HepG2 (cell line): Measurements from ENCODE around the gene PNP. TPM values are rescaled to one million over a fixed set of nuclear protein-coding genes. Genes with fewer than 3 reads are reported as not detected.

Experiments
- ATAC-seq: fragments of 200-7000 bp; cut with Tn5 transposase; 3 replicates; pipeline ENCODE4 v1.9.1; 2020; ENCODE audit warnings: mild to moderate bottlenecking, moderate library complexity
- BruUV-seq: library from RNA; stranded (reverse); fragments of 400-500 nt; replicated peaks from 2 replicates; lab custom pipeline; 2021; lab: Mats Ljungman, UMichigan
- CTCF ChIA-PET: fragments of 300-600 bp; formaldehyde crosslinking; extraction: SDS; loops from one replicate; lab custom pipeline; 2021; ENCODE audit warnings: low total read pairs, inconsistent platforms, low intra/inter-chr PET ratio; lab: Yijun Ruan, JAX
- POLR2A ChIA-PET: fragments of 350-600 bp; sonication (Branson Sonifier 250); formaldehyde crosslinking; loops from one replicate; lab custom pipeline; 2020; ENCODE audit warnings: antibody characterized with exemption, inconsistent platforms; lab: Yijun Ruan, JAX
- DNase-seq: peaks from one replicate; pipeline ENCODE4 v3.0.0-alpha.2; 2015; ENCODE audit warnings: low spot score
- FAIRE-seq: peaks from 3 replicates; lab custom pipeline; 2011; peaks lifted over from hg19 to GRCh38; lab: Jason Lieb, UNC
- H2AFZ ChIP-seq: one replicate; pipeline ENCODE4 v1.6.1; 2011; ENCODE audit warnings: low read length, inconsistent platforms
- H3K27ac ChIP-seq: fragments of 300-600 bp; 3 replicates; pipeline ENCODE4 v1.8.0; 2011; ENCODE audit warnings: mixed run types, mild to moderate bottlenecking, mixed read lengths, low read length, inconsistent platforms; ENCODE audit not compliant: insufficient read depth; ENCODE audit errors: extremely low read length
- H3K27me3 ChIP-seq, 2 experiments: fragments of 200-600 bp in 1 of 2; 2 replicates in 1 of 2; 3 replicates in 1 of 2; pipeline versions ENCODE4 v1.6.0 to v1.8.0; 2011; ENCODE audit warnings: low read length in 2 of 2, mild to moderate bottlenecking in 2 of 2, moderate library complexity in 2 of 2, inconsistent platforms in 1 of 2; ENCODE audit not compliant: insufficient read depth in 2 of 2, control insufficient read depth in 1 of 2
- H3K36me3 ChIP-seq, 2 experiments: fragments of 200-600 bp in 1 of 2; replicated peaks in 1 of 2; 2 replicates in 1 of 2; 3 replicates in 1 of 2; pipeline versions ENCODE4 v1.5.1 to v1.8.0; 2011; ENCODE audit warnings: low read length in 2 of 2, inconsistent platforms in 1 of 2; ENCODE audit not compliant: insufficient read depth in 2 of 2, control insufficient read depth in 1 of 2
- H3K4me1 ChIP-seq: 2 replicates; pipeline ENCODE4 v1.5.1; 2012; ENCODE audit warnings: low read length, inconsistent platforms; ENCODE audit not compliant: insufficient read depth
- H3K4me2 ChIP-seq: 2 replicates; pipeline ENCODE4 v1.6.0; 2011; ENCODE audit warnings: low read depth, low read length, inconsistent platforms
- H3K4me3 ChIP-seq, 3 experiments: fragments of 200-600 bp in 1 of 3; sonication (generic), shearing (Covaris generic) in 1 of 3; replicated peaks in 1 of 3; 2 replicates each; pipeline ENCODE4 v1.5.1; 2011 to 2016; ENCODE audit warnings: low read length in 3 of 3, inconsistent platforms in 2 of 3, low read depth in 2 of 3, mild to moderate bottlenecking in 2 of 3, control low read depth in 1 of 3, mixed read lengths in 1 of 3; ENCODE audit not compliant: insufficient read depth in 1 of 3
- H3K79me2 ChIP-seq: one replicate; pipeline ENCODE4 v1.6.1; 2011; ENCODE audit warnings: low read length, inconsistent platforms; ENCODE audit not compliant: insufficient read depth
- H3K9ac ChIP-seq: 2 replicates; pipeline ENCODE4 v1.6.0; 2011; ENCODE audit warnings: mild to moderate bottlenecking, low read depth, low read length, inconsistent platforms; ENCODE audit not compliant: insufficient read depth
- H3K9me3 ChIP-seq: 2 replicates; pipeline ENCODE4 v1.5.1; 2012; ENCODE audit warnings: mild to moderate bottlenecking, low read length
- H4K20me1 ChIP-seq: 2 replicates; pipeline ENCODE4 v1.6.0; 2011; ENCODE audit warnings: inconsistent platforms, mild to moderate bottlenecking, low read length, moderate library complexity; ENCODE audit not compliant: insufficient read depth
- AGO2 ChIP-seq: fragments of 200-400 bp; formaldehyde crosslinking; optimal IDR thresholded peaks from 2 replicates; pipeline ENCODE3; 2017; ENCODE audit warnings: mild to moderate bottlenecking, low read depth, low read length, moderate library complexity
- BCL3 ChIP-seq: sonication (generic); formaldehyde crosslinking; IDR thresholded peaks from 2 replicates; pipeline ENCODE4 v1.5.1; 2020; ENCODE audit warnings: mild to moderate bottlenecking, missing genetic modification reagents, moderate library complexity
- IKZF5 ChIP-seq: IDR thresholded peaks from 2 replicates; pipeline ENCODE4 v1.6.1; 2018; ENCODE audit warnings: missing genetic modification reagents, mild to moderate bottlenecking, missing compliant biosample characterization
- KDM2A ChIP-seq: sonication (generic); formaldehyde crosslinking; IDR thresholded peaks from 2 replicates; pipeline ENCODE4 v1.4.0; 2020; ENCODE audit warnings: low read depth, missing genetic modification reagents, borderline replicate concordance
- KDM3A ChIP-seq: IDR thresholded peaks from 2 replicates; pipeline ENCODE4 v1.6.1; 2018; ENCODE audit warnings: low read depth, missing compliant biosample characterization
- NCOR1 ChIP-seq: fragments of 200-600 bp; sonication (generic); IDR thresholded peaks from 2 replicates; pipeline ENCODE4 v1.7.0; 2017; ENCODE audit warnings: antibody characterized with exemption, low read length, borderline replicate concordance
- PLSCR1 ChIP-seq: sonication (generic); formaldehyde crosslinking; IDR thresholded peaks from 2 replicates; pipeline ENCODE4 v1.5.0; 2020; ENCODE audit warnings: missing genetic modification reagents, mild to moderate bottlenecking, borderline replicate concordance
- POLR2A ChIP-seq, 2 experiments: IDR thresholded peaks; 2 replicates each; pipeline ENCODE4 v1.6.1; 2011; ENCODE audit warnings: low read depth in 2 of 2, low read length in 2 of 2, mild to moderate bottlenecking in 1 of 2, moderate library complexity in 1 of 2; ENCODE audit not compliant: insufficient read depth in 1 of 2
- POLR2AphosphoS2 ChIP-seq: IDR thresholded peaks from 2 replicates; pipeline ENCODE4 v1.6.1; 2011; ENCODE audit warnings: low read depth, low read length, improper control_type of control experiment
- POLR2AphosphoS5 ChIP-seq: IDR thresholded peaks from 2 replicates; pipeline ENCODE4 v1.6.1; 2012; ENCODE audit warnings: low read depth, low read length
- POLR2G ChIP-seq: fragments of 200-400 bp; formaldehyde crosslinking; IDR thresholded peaks from 2 replicates; pipeline ENCODE4 v1.6.1; 2018; ENCODE audit warnings: mild to moderate bottlenecking, low read depth, low read length, moderate library complexity
- RBFOX2 ChIP-seq: fragments of 200-400 bp; formaldehyde crosslinking; IDR thresholded peaks from 2 replicates; pipeline ENCODE4 v1.6.1; 2017; ENCODE audit warnings: low read depth, mild to moderate bottlenecking, low read length
- RBM22 ChIP-seq: fragments of 200-400 bp; formaldehyde crosslinking; optimal IDR thresholded peaks from 2 replicates; pipeline ENCODE3; 2017; ENCODE audit warnings: mild to moderate bottlenecking, low read length, moderate library complexity
- RNF2 ChIP-seq: fragments of 450-650 bp; conservative IDR thresholded peaks from 2 replicates; pipeline ENCODE4 v1.6.1; 2016; ENCODE audit warnings: low read depth
- SALL2 ChIP-seq: sonication (generic); formaldehyde crosslinking; IDR thresholded peaks from 2 replicates; pipeline ENCODE4 v1.8.1; 2023; ENCODE audit warnings: mild to moderate bottlenecking, missing genetic modification reagents, inconsistent platforms
- SSRP1 ChIP-seq: IDR thresholded peaks from 2 replicates; pipeline ENCODE4 v1.6.1; 2016; ENCODE audit warnings: control low read depth
- TEAD3 ChIP-seq: optimal IDR thresholded peaks from 2 replicates; pipeline ENCODE3; 2016; ENCODE audit warnings: borderline replicate concordance
- ZC3H4 ChIP-seq: sonication (generic); formaldehyde crosslinking; IDR thresholded peaks from 2 replicates; pipeline ENCODE4 v1.4.0; 2020; ENCODE audit warnings: missing genetic modification reagents, borderline replicate concordance
- ZNF563 ChIP-seq: sonication (generic); formaldehyde crosslinking; IDR thresholded peaks from 2 replicates; pipeline ENCODE4 v1.8.0; 2022; ENCODE audit warnings: mild to moderate bottlenecking, moderate library complexity, missing genetic modification reagents
- ZNF639 ChIP-seq: conservative IDR thresholded peaks from 2 replicates; pipeline ENCODE4 v1.6.1; 2018; ENCODE audit warnings: missing genetic modification reagents
- ZNF749 ChIP-seq: sonication (generic); formaldehyde crosslinking; IDR thresholded peaks from 2 replicates; pipeline ENCODE4 v1.8.0; 2022; ENCODE audit warnings: mild to moderate bottlenecking, missing genetic modification reagents, moderate library complexity, borderline replicate concordance
- WGBS: methylation state at CpG from one replicate; pipeline ENCODE4 v1.1.6; 2017; ENCODE audit warnings: low lambda C conversion rate; 5-methylcytosine and 5-hydroxymethylcytosine counted together
- in situ Hi-C: cut with HindIII; loops from 2 replicates; pipeline ENCODE4 v1.10.0; 2017; ENCODE audit warnings: low pct_unique_long_range_greater_than_20kb; ENCODE audit not compliant: extremely low pct_ligation_motif_present
- intact Hi-C: fragments of 100-400 bp; cut with micrococcal nuclease; formaldehyde crosslinking; loops from one replicate; pipeline ENCODE4 v1.10.0; 2022; ENCODE audit not compliant: unreplicated experiment
- polyA plus RNA-seq, 8 experiments: library from polyadenylated mRNA; depleted of rRNA in 3 of 8; stranded (reverse) in 7 of 8; unstranded in 1 of 8; fragments of >200 nt; fragmentation: Illumina TruSeq in 4 of 8; extraction: Trizol in 4 of 8; gene quantifications; 2 replicates each; pipeline versions ENCODE4 v1.2.1 to v1.2.3, GENCODE V29; 2011 to 2016; ENCODE audit warnings: low read depth in 4 of 8, missing spikeins in 1 of 8, mixed read lengths in 1 of 8; ENCODE audit not compliant: insufficient read depth in 1 of 8
- total RNA-seq, 5 experiments: library from RNA; depleted of rRNA; stranded (reverse); fragments of >200 nt; fragmentation: Illumina TruSeq; extraction: Trizol; gene quantifications; 2 replicates each; pipeline ENCODE4 v1.2.3, GENCODE V29; 2016; ENCODE audit warnings: low read depth in 1 of 5

The PNP gene
- total and polyA plus RNA-seq, 2 of the 13 experiments (the other 11 are each of a cell fraction or from before 2014, with no cell fraction given): 45.4 to 74.8 TPM

GRCh38 chr14:20458031-20458789, 11.0 kb upstream of the PNP start:
- BruUV-seq: no TSS peak
- ATAC-seq: no peak
- H3K27ac ChIP-seq: no peak overlapping the region
- H3K4me2 ChIP-seq: no peak overlapping the region
- H3K27me3 ChIP-seq: no peaks in the 10 kb centered on the region; a peak in 1 of 5 replicates
- FAIRE-seq: no peak
- no peak overlapping the region for H3K4me3 ChIP-seq
- ChIA-PET POLR2A (interaction anchor here (0.8 kb wide), 2 partner anchors 31 to 40 kb away, joined by 3 read pairs; no protein-coding TSS in a partner anchor), CTCF (no interaction called here)
- intact Hi-C loops (no loop called here), in situ Hi-C loops (loop anchor here (5.0 to 25.0 kb wide), 3 partner anchors 41 to 154 kb away; partner anchors contain the start of genes CCNB1IP1 and PARP2)
- no peaks in the 10 kb centered on the region for H3K9me3 ChIP-seq
- WGBS: 92% methylated on average over 8 of the region's 8 CpGs
- peaks cover 58% of the 10 kb centered on the region for H3K4me1 ChIP-seq
- H3K9ac ChIP-seq: no peak overlapping the region
- no peaks in the 10 kb centered on the region for H4K20me1 ChIP-seq
- no peak for DNase-seq
- no peak overlapping the region for H2AFZ ChIP-seq
- H3K36me3 ChIP-seq: peaks cover 11 to 31% of the 10 kb centered on the region in 2 experiments
- peaks cover 48% of the 10 kb centered on the region for H3K79me2 ChIP-seq
- TF ChIP-seq IKZF5 (CRISPR knock-in tag) (no peak), ZC3H4 (CRISPR knock-in tag) (peak; percentile 80; the same call in 1 of the 2 replicates), TEAD3 (peak; percentile 6), BCL3 (CRISPR knock-in tag) (no peak), PLSCR1 (CRISPR knock-in tag) (peak; percentile 29; the same call in 1 of the 2 replicates), ZNF639 (CRISPR knock-in tag) (no peak), POLR2AphosphoS5 (peak; percentile 42; the same call in 1 of the 2 replicates), AGO2 (peak; percentile 68), KDM2A (CRISPR knock-in tag) (0 out of 2 replicates have a peak, but pooled peaks have one; percentile 30), POLR2A (IDR thresholded peaks at IDR 0.05; ENCODE audit: insufficient read depth in 1 of 2, low read depth in 2 of 2, low read length in 2 of 2) (peak; percentile 51 to 65; a peak in 3 of 4 replicates), SSRP1 (CRISPR knock-in tag) (0 out of 2 replicates have a peak, but pooled peaks have one; percentile 27), KDM3A (CRISPR knock-in tag) (no peak), RNF2 (no peak), ZNF563 (CRISPR knock-in tag) (no peak), POLR2AphosphoS2 (peak; percentile 71; the same call in 1 of the 2 replicates), RBFOX2 (peak; percentile 63), ZNF749 (CRISPR knock-in tag) (no peak), RBM22 (peak; percentile 91), POLR2G (peak; percentile 76), NCOR1 (no peak), SALL2 (0 out of 2 replicates have a peak, but pooled peaks have one; percentile 60)
